KOPT-K1 (cell line): ENCODE results near the gene SPG21.
A peak's percentile ranks its signal among the peaks of the same experiment; 100 is the strongest.

Experiments
- H3K27ac ChIP-seq: fragments of 200-600 bp; sonication (generic); 2 replicates; pipeline ENCODE4 v1.5.1; 2016; ENCODE audit warnings: antibody characterized with exemption, mild to moderate bottlenecking, low read depth, low read length; ENCODE audit not compliant: poor library complexity, severe bottlenecking
- H3K36me3 ChIP-seq: fragments of 200-600 bp; sonication (generic); 2 replicates; pipeline ENCODE4 v1.5.1; 2017; ENCODE audit warnings: antibody characterized with exemption, mild to moderate bottlenecking, low read length, moderate library complexity; ENCODE audit not compliant: insufficient read depth
- H3K9me3 ChIP-seq: fragments of 200-600 bp; sonication (generic); 2 replicates; pipeline ENCODE4 v1.5.1; 2017; ENCODE audit warnings: antibody characterized with exemption, low read length, mild to moderate bottlenecking; ENCODE audit not compliant: insufficient read depth, poor library complexity, severe bottlenecking

Gene SPG21

GRCh38 chr15:64989416-64990167, at the start of gene SPG21:
Gene SPG21, minus strand, starts transcription at chr15:64989914. Its CDS starts 6,345 bp downstream, at chr15:64983569.
- Histone ChIP-seq H3K9me3 (no peaks in the 10 kb centered on the region), H3K27ac (peak within 1 kb of the TSS; percentile 70), H3K36me3 (peaks cover 5% of the 10 kb centered on the region; the same call in 1 of the 2 replicates)

- Histone ChIP-seq H3K36me3 (no peaks in the 10 kb centered on the region), H3K27ac (no peak overlapping the region)
These were observed 49.1 kb upstream of the SPG21 start for GRCh38 chr15:65038836-65039235.

GRCh38 chr15:65038428-65038827, 48.7 kb upstream of the SPG21 start:
- Histone ChIP-seq H3K27ac (no peak overlapping the region), H3K36me3 (no peaks in the 10 kb centered on the region), H3K9me3 (no peaks in the 10 kb centered on the region)

More at GRCh38 chr15:65038836-65039235, 49.1 kb upstream of the SPG21 start:
- no peaks in the 10 kb centered on the region for H3K9me3 ChIP-seq

GRCh38 chr15:65037309-65037708, 47.6 kb upstream of the SPG21 start:
- H3K9me3 ChIP-seq: no peaks in the 10 kb centered on the region
- no peaks in the 10 kb centered on the region for H3K36me3 ChIP-seq

GRCh38 chr15:65034719-65035118, 45.0 kb upstream of the SPG21 start:
- Histone ChIP-seq H3K27ac (no peak overlapping the region), H3K36me3 (no peaks in the 10 kb centered on the region), H3K9me3 (no peaks in the 10 kb centered on the region)

More at GRCh38 chr15:65037309-65037708, 47.6 kb upstream of the SPG21 start:
- H3K27ac ChIP-seq: no peak overlapping the region

- Histone ChIP-seq H3K27ac (no peak overlapping the region), H3K9me3 (no peaks in the 10 kb centered on the region), H3K36me3 (no peaks in the 10 kb centered on the region)
These were observed 44.0 kb upstream of the SPG21 start for GRCh38 chr15:65033659-65034269.

GRCh38 chr15:65032801-65033537, 43.3 kb upstream of the SPG21 start:
- Histone ChIP-seq H3K36me3 (no peaks in the 10 kb centered on the region), H3K9me3 (no peaks in the 10 kb centered on the region), H3K27ac (no peak overlapping the region)

- no peaks in the 10 kb centered on the region for H3K9me3 ChIP-seq
- no peak overlapping the region for H3K27ac ChIP-seq
These were observed 40.1 kb upstream of the SPG21 start for GRCh38 chr15:65029736-65030208.

GRCh38 chr15:65028921-65029735, 39.4 kb upstream of the SPG21 start, which contains the start of gene MTFMT:
Gene MTFMT, minus strand, starts transcription at chr15:65029639. Its CDS starts 26 bp downstream, at chr15:65029613.
- peaks cover 25% of the 10 kb centered on the region for H3K36me3 ChIP-seq
- no peaks in the 10 kb centered on the region for H3K9me3 ChIP-seq
- peak within 1 kb of the TSS; percentile 59 for H3K27ac ChIP-seq

More at GRCh38 chr15:65029736-65030208, 40.1 kb upstream of the SPG21 start:
- H3K36me3 ChIP-seq: peaks cover 19% of the 10 kb centered on the region

GRCh38 chr15:65028338-65028737, 38.6 kb upstream of the SPG21 start:
- Histone ChIP-seq H3K36me3 (peaks cover 30% of the 10 kb centered on the region), H3K9me3 (no peaks in the 10 kb centered on the region), H3K27ac (peak overlapping the region; percentile 59)

- Histone ChIP-seq H3K36me3 (peaks cover 30% of the 10 kb centered on the region), H3K27ac (no peak overlapping the region), H3K9me3 (no peaks in the 10 kb centered on the region)
These were observed 37.9 kb upstream of the SPG21 start for GRCh38 chr15:65027593-65027992.

GRCh38 chr15:65026756-65027155, 37.0 kb upstream of the SPG21 start:
- no peak overlapping the region for H3K27ac ChIP-seq
- peaks cover 38% of the 10 kb centered on the region for H3K36me3 ChIP-seq
- H3K9me3 ChIP-seq: no peaks in the 10 kb centered on the region

- H3K9me3 ChIP-seq: no peaks in the 10 kb centered on the region
- H3K27ac ChIP-seq: no peak overlapping the region
- peaks cover 75% of the 10 kb centered on the region for H3K36me3 ChIP-seq
These were observed 31.8 kb upstream of the SPG21 start for GRCh38 chr15:65021488-65021887.

GRCh38 chr15:65020419-65020818, 30.7 kb upstream of the SPG21 start:
- H3K9me3 ChIP-seq: no peaks in the 10 kb centered on the region
- H3K27ac ChIP-seq: no peak overlapping the region
- peaks cover 74% of the 10 kb centered on the region for H3K36me3 ChIP-seq
